OCI-LY7 (cell line): ENCODE results near the gene DDHD1. TPM values are rescaled to one million over a fixed set of nuclear protein-coding genes. Genes with fewer than 3 reads are reported as not detected.

ENCODE experiments used
- BruUV-seq: library from RNA; stranded (reverse); fragments of 400-500 nt; replicated peaks from 2 replicates; lab custom pipeline; 2021; lab: Mats Ljungman, UMichigan
- CTCF ChIA-PET: fragments of 300-600 bp; sonication (Branson Sonifier 250); formaldehyde crosslinking; loops from one replicate; lab custom pipeline; 2022; ENCODE audit warnings: antibody characterized with exemption; ENCODE audit not compliant: unreplicated experiment; lab: Charles Lee
- POLR2A ChIA-PET: fragments of 300-600 bp; sonication (Branson Sonifier 250); formaldehyde crosslinking; loops from one replicate; lab custom pipeline; 2022; ENCODE audit warnings: antibody characterized with exemption; lab: Charles Lee
- DNase-seq: peaks from one replicate; pipeline ENCODE4 v3.0.0-alpha.2; 2015; ENCODE audit warnings: low spot score
- H2AFZ ChIP-seq: fragments of 200-600 bp; sonication (generic), shearing (Covaris generic); 2 replicates; pipeline ENCODE4 v1.6.1; 2014; ENCODE audit warnings: mild to moderate bottlenecking, antibody characterized with exemption, low read length, moderate library complexity
- H3K27ac ChIP-seq: fragments of 200-600 bp; sonication (generic); 2 replicates; pipeline ENCODE4 v1.5.1; 2014; ENCODE audit warnings: mixed run types, low read depth, mild to moderate bottlenecking, moderate library complexity, low read length, inconsistent platforms; ENCODE audit not compliant: poor library complexity, severe bottlenecking
- H3K36me3 ChIP-seq: fragments of 200-600 bp; sonication (generic); 2 replicates; pipeline ENCODE4 v1.6.1; 2014; ENCODE audit warnings: mild to moderate bottlenecking, antibody characterized with exemption, low read length, moderate library complexity, mixed read lengths; ENCODE audit not compliant: insufficient read depth
- H3K4me1 ChIP-seq: fragments of 200-600 bp; sonication (generic); 2 replicates; pipeline ENCODE4 v1.5.1; 2014; ENCODE audit warnings: mild to moderate bottlenecking, low read length; ENCODE audit not compliant: insufficient read depth, poor library complexity, severe bottlenecking
- H3K4me2 ChIP-seq: fragments of 200-600 bp; sonication (generic); 2 replicates; pipeline ENCODE4 v1.6.1; 2014; ENCODE audit warnings: mild to moderate bottlenecking, low read length
- H3K4me3 ChIP-seq: fragments of 200-600 bp; sonication (generic); 2 replicates; pipeline ENCODE4 v1.5.1; 2014; ENCODE audit warnings: mild to moderate bottlenecking, low read depth, low read length; ENCODE audit not compliant: poor library complexity, severe bottlenecking
- H3K79me2 ChIP-seq: fragments of 200-600 bp; sonication (generic); 2 replicates; pipeline ENCODE4 v1.6.1; 2016; ENCODE audit warnings: low read depth, mild to moderate bottlenecking, low read length, moderate library complexity, mixed read lengths; ENCODE audit not compliant: insufficient read depth
- H3K9me2 ChIP-seq: fragments of 200-600 bp; sonication (generic); 2 replicates; pipeline ENCODE4 v1.6.1; 2016; ENCODE audit warnings: mild to moderate bottlenecking, low read length, mixed read lengths; ENCODE audit not compliant: insufficient read depth
- H3K9me3 ChIP-seq: fragments of 200-600 bp; sonication (generic); 2 replicates; pipeline ENCODE4 v1.6.1; 2014; ENCODE audit warnings: mild to moderate bottlenecking, mixed run types, low read length, mixed read lengths
- H4K20me1 ChIP-seq: fragments of 200-600 bp; sonication (generic); 2 replicates; pipeline ENCODE4 v1.6.1; 2014; ENCODE audit warnings: mild to moderate bottlenecking, antibody characterized with exemption, low read length, moderate library complexity, mixed read lengths; ENCODE audit not compliant: insufficient read depth
- CTCF ChIP-seq: fragments of 200-600 bp; sonication (generic); conservative IDR thresholded peaks from 2 replicates; pipeline ENCODE4 v1.5.1; 2014; ENCODE audit warnings: mild to moderate bottlenecking, antibody characterized with exemption, low read length, moderate library complexity, mixed read lengths
- EZH2phosphoT487 ChIP-seq: fragments of 200-600 bp; sonication (generic); IDR thresholded peaks from 2 replicates; pipeline ENCODE4 v1.6.1; 2018; ENCODE audit warnings: low read depth, borderline replicate concordance, mild to moderate bottlenecking, mixed run types, antibody characterized with exemption, low read length, moderate library complexity, mixed read lengths
- intact Hi-C: fragments of 100-400 bp; cut with micrococcal nuclease; formaldehyde crosslinking; loops from one replicate; pipeline ENCODE4 v1.10.0; 2022; ENCODE audit not compliant: unreplicated experiment
- total RNA-seq, 2 experiments: library from RNA; depleted of rRNA in 1 of 2; stranded (reverse); fragments of >200 nt in 1 of 2; shearing (Covaris generic) in 1 of 2; gene quantifications; 2 replicates each; pipeline ENCODE4 v1.2.3, GENCODE V29; 2014 to 2022

DDHD1 gene
- total RNA-seq, 2 experiments from 2014 or later: 28.7 to 45.2 TPM

- TF ChIP-seq CTCF (no peak), EZH2phosphoT487 (no peak)
- Histone ChIP-seq H3K27ac (no peak overlapping the region), H3K36me3 (no peaks in the 10 kb centered on the region), H3K4me2 (no peak overlapping the region), H3K4me3 (no peak overlapping the region), H2AFZ (no peak overlapping the region), H3K4me1 (no peaks in the 10 kb centered on the region), H3K9me3 (no peaks in the 10 kb centered on the region), H3K79me2 (no peaks in the 10 kb centered on the region), H3K9me2 (no peaks in the 10 kb centered on the region), H4K20me1 (no peaks in the 10 kb centered on the region; the same call in 1 of the 2 replicates)
- CTCF ChIA-PET: no interaction called here
- intact Hi-C loops: no loop called here
- BruUV-seq: no TSS peak
- POLR2A ChIA-PET: interaction anchor here (1.1 kb wide), 1 partner anchor 197 kb away, joined by 3 read pairs; no protein-coding TSS in a partner anchor
- no peak for DNase-seq
These were observed 130.5 kb downstream of the DDHD1 start for GRCh38 chr14:53022593-53022992.

GRCh38 chr14:53020193-53020932 is 132.8 kb downstream of the DDHD1 start:
- Histone ChIP-seq H3K4me3 (no peak overlapping the region), H3K9me3 (no peaks in the 10 kb centered on the region), H3K27ac (no peak overlapping the region), H3K79me2 (no peaks in the 10 kb centered on the region), H2AFZ (no peak overlapping the region), H3K4me2 (no peak overlapping the region), H3K9me2 (no peaks in the 10 kb centered on the region), H3K4me1 (no peaks in the 10 kb centered on the region), H4K20me1 (no peaks in the 10 kb centered on the region; the same call in 1 of the 2 replicates), H3K36me3 (no peaks in the 10 kb centered on the region)
- intact Hi-C loops: no loop called here
- ChIA-PET CTCF (no interaction called here), POLR2A (interaction anchor here (0.6 kb wide), 1 partner anchor 116 kb away, joined by 4 read pairs; no protein-coding TSS in a partner anchor)
- TF ChIP-seq EZH2phosphoT487: no peak
- TF ChIP-seq CTCF: no peak
- BruUV-seq: no TSS peak
- DNase-seq: no peak

GRCh38 chr14:53019406-53019805 is 133.7 kb downstream of the DDHD1 start:
- POLR2A ChIA-PET: interaction anchor here (0.7 kb wide), 1 partner anchor 1125 kb away, joined by 3 read pairs; no protein-coding TSS in a partner anchor
- intact Hi-C loops: no loop called here
- TF ChIP-seq CTCF: no peak
- TF ChIP-seq EZH2phosphoT487: no peak
- Histone ChIP-seq H3K4me1 (no peaks in the 10 kb centered on the region), H3K4me2 (no peak overlapping the region), H3K79me2 (no peaks in the 10 kb centered on the region), H2AFZ (no peak overlapping the region), H3K27ac (no peak overlapping the region), H3K9me2 (no peaks in the 10 kb centered on the region), H3K9me3 (no peaks in the 10 kb centered on the region), H4K20me1 (no peaks in the 10 kb centered on the region; the same call in 1 of the 2 replicates), H3K36me3 (no peaks in the 10 kb centered on the region), H3K4me3 (no peak overlapping the region)
- BruUV-seq: no TSS peak
- CTCF ChIA-PET: no interaction called here
- no peak for DNase-seq
